HepG2 (cell line): Measurements from ENCODE around the gene DNAJC7. TPM values are rescaled to one million over a fixed set of nuclear protein-coding genes. Genes with fewer than 3 reads are reported as not detected.

Experiments used
- AKAP8 ChIP-seq: sonication (generic); formaldehyde crosslinking; IDR thresholded peaks from 2 replicates; pipeline ENCODE4 v1.5.1; 2020; ENCODE audit warnings: mild to moderate bottlenecking, missing genetic modification reagents
- EEA1 ChIP-seq: sonication (generic); formaldehyde crosslinking; IDR thresholded peaks from 2 replicates; pipeline ENCODE4 v1.5.1; 2020; ENCODE audit warnings: mild to moderate bottlenecking, missing genetic modification reagents, borderline replicate concordance
- FOXK1 ChIP-seq: sonication (generic); formaldehyde crosslinking; IDR thresholded peaks from 2 replicates; pipeline ENCODE4 v1.4.0; 2020; ENCODE audit warnings: low read depth, missing genetic modification reagents, borderline replicate concordance
- FOXP1 ChIP-seq, 2 experiments: fragments of 450-650 bp in 1 of 2; IDR thresholded peaks; 2 replicates each; pipeline ENCODE4 v1.6.1; 2017 to 2018; ENCODE audit warnings: antibody characterized with exemption in 1 of 2
- HOXA3 ChIP-seq: sonication (generic); formaldehyde crosslinking; IDR thresholded peaks from 2 replicates; pipeline ENCODE4 v1.5.0; 2020; ENCODE audit warnings: missing genetic modification reagents
- HOXA7 ChIP-seq: sonication (generic); formaldehyde crosslinking; IDR thresholded peaks from 2 replicates; pipeline ENCODE4 v1.8.1; 2022; ENCODE audit warnings: mild to moderate bottlenecking, missing genetic modification reagents, moderate library complexity
- RELA ChIP-seq: sonication (generic); formaldehyde crosslinking; IDR thresholded peaks from 2 replicates; pipeline ENCODE4 v1.4.0; 2020; ENCODE audit warnings: missing genetic modification reagents
- RXRB ChIP-seq: IDR thresholded peaks from 2 replicates; pipeline ENCODE4 v1.6.1; 2016; ENCODE audit warnings: borderline replicate concordance, missing genetic modification reagents, missing compliant biosample characterization
- SNRNP70 ChIP-seq: fragments of 200-400 bp; formaldehyde crosslinking; IDR thresholded peaks from 2 replicates; pipeline ENCODE4 v1.6.1; 2017; ENCODE audit warnings: mild to moderate bottlenecking, low read depth, low read length, moderate library complexity
- TBX2 ChIP-seq: sonication (generic); formaldehyde crosslinking; IDR thresholded peaks from 2 replicates; pipeline ENCODE4 v1.5.0; 2020; ENCODE audit warnings: missing genetic modification reagents, mild to moderate bottlenecking, borderline replicate concordance
- YEATS2 ChIP-seq: sonication (generic); formaldehyde crosslinking; IDR thresholded peaks from 2 replicates; pipeline ENCODE4 v1.4.0; 2020; ENCODE audit warnings: missing genetic modification reagents, borderline replicate concordance
- ZBTB43 ChIP-seq: sonication (generic); formaldehyde crosslinking; conservative IDR thresholded peaks from 2 replicates; pipeline ENCODE4 v1.4.0; 2020; ENCODE audit warnings: missing genetic modification reagents
- ZEB1 ChIP-seq: IDR thresholded peaks from 2 replicates; pipeline ENCODE4 v1.6.1; 2012; ENCODE audit warnings: mild to moderate bottlenecking, low read depth, inconsistent platforms; ENCODE audit not compliant: insufficient replicate concordance
- ZNF17 ChIP-seq: sonication (generic); formaldehyde crosslinking; IDR thresholded peaks from 2 replicates; pipeline ENCODE4 v1.5.0; 2020; ENCODE audit warnings: mild to moderate bottlenecking, missing genetic modification reagents
- ZNF20 ChIP-seq: sonication (generic); formaldehyde crosslinking; IDR thresholded peaks from 2 replicates; pipeline ENCODE4 v1.4.0; 2020; ENCODE audit warnings: mild to moderate bottlenecking, moderate library complexity, missing genetic modification reagents
- ZNF235 ChIP-seq: sonication (generic); formaldehyde crosslinking; IDR thresholded peaks from 2 replicates; pipeline ENCODE4 v1.8.1; 2023; ENCODE audit warnings: mild to moderate bottlenecking, missing genetic modification reagents, borderline replicate concordance
- ZNF367 ChIP-seq: sonication (generic); formaldehyde crosslinking; IDR thresholded peaks from 2 replicates; pipeline ENCODE4 v1.4.0; 2020; ENCODE audit warnings: missing genetic modification reagents, borderline replicate concordance
- ZNF678 ChIP-seq: sonication (generic); formaldehyde crosslinking; IDR thresholded peaks from 2 replicates; pipeline ENCODE4 v1.4.0; 2020; ENCODE audit warnings: mild to moderate bottlenecking, missing genetic modification reagents
- ZNF761 ChIP-seq: sonication (generic); formaldehyde crosslinking; conservative IDR thresholded peaks from 2 replicates; pipeline ENCODE4 v1.4.0; 2020; ENCODE audit warnings: mild to moderate bottlenecking, missing genetic modification reagents
- ZNF768 ChIP-seq: sonication (generic); formaldehyde crosslinking; IDR thresholded peaks from 2 replicates; pipeline ENCODE4 v1.4.0; 2020; ENCODE audit warnings: missing genetic modification reagents
- ZNF839 ChIP-seq: sonication (generic); formaldehyde crosslinking; IDR thresholded peaks from 2 replicates; pipeline ENCODE4 v1.4.0; 2020; ENCODE audit warnings: missing genetic modification reagents, mild to moderate bottlenecking, borderline replicate concordance
- polyA plus RNA-seq, 8 experiments: library from polyadenylated mRNA; depleted of rRNA in 3 of 8; stranded (reverse) in 7 of 8; unstranded in 1 of 8; fragments of >200 nt; fragmentation: Illumina TruSeq in 4 of 8; extraction: Trizol in 4 of 8; gene quantifications; 2 replicates each; pipeline versions ENCODE4 v1.2.1 to v1.2.3, GENCODE V29; 2011 to 2016; ENCODE audit warnings: low read depth in 4 of 8, missing spikeins in 1 of 8, mixed read lengths in 1 of 8; ENCODE audit not compliant: insufficient read depth in 1 of 8
- total RNA-seq, 5 experiments: library from RNA; depleted of rRNA; stranded (reverse); fragments of >200 nt; fragmentation: Illumina TruSeq; extraction: Trizol; gene quantifications; 2 replicates each; pipeline ENCODE4 v1.2.3, GENCODE V29; 2016; ENCODE audit warnings: low read depth in 1 of 5
- TF ChIP-seq, protein P1 (sequence below): conservative IDR thresholded peaks from 2 replicates; pipeline ENCODE4 v1.6.1; 2018; ENCODE audit warnings: missing genetic modification reagents
- TF ChIP-seq, protein P2 (sequence below): sonication (generic); formaldehyde crosslinking; IDR thresholded peaks from 2 replicates; pipeline ENCODE4 v1.8.0; 2022; ENCODE audit warnings: mild to moderate bottlenecking, missing genetic modification reagents
- TF ChIP-seq, protein P3 (sequence below): sonication (generic); formaldehyde crosslinking; IDR thresholded peaks from 2 replicates; pipeline ENCODE4 v1.9.0; 2021; ENCODE audit warnings: missing genetic modification reagents, borderline replicate concordance

The DNAJC7 gene
- total and polyA plus RNA-seq, 2 of the 13 experiments (the other 11 are each of a cell fraction or from before 2014, with no cell fraction given): 47.7 to 132 TPM

DNA sequence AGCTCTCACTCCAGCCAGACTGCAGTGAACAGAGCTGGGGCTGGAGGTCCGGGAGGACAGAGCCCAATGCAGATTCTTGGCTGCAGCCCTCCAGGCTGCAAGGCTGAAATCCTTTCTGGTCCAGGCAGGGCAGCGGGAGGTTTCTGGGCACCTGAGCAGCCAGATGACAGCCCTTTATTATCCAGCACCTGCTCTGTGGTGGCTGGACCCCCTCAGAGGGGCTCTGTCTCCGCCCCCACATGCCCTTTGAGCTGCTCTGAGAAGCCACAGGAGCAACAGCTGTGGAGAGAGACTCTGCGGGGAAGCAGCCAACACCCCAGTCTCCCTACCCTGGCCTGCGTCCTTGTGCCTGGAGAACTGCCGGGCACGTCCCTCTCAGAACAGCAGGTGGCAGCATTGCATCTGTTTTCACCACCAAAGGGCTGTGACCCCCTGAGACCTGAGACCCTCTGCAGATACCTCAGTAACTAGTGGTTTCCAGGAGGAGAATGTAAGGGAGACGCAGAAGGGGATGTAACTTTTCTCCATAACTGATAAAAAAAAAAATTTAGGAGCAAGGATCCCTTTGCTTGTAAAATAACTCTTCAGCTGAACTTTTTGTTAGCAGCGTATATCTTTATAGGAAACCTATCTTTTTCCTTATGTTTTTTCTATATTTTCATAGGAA is 54.3 kb downstream of the DNAJC7 start (continued):
- TF ChIP-seq, protein P1, sequence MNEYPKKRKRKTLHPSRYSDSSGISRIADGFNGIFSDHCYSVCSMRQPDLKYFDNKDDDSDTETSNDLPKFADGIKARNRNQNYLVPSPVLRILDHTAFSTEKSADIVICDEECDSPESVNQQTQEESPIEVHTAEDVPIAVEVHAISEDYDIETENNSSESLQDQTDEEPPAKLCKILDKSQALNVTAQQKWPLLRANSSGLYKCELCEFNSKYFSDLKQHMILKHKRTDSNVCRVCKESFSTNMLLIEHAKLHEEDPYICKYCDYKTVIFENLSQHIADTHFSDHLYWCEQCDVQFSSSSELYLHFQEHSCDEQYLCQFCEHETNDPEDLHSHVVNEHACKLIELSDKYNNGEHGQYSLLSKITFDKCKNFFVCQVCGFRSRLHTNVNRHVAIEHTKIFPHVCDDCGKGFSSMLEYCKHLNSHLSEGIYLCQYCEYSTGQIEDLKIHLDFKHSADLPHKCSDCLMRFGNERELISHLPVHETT (CRISPR knock-in tag): no peak
- TF ChIP-seq AKAP8 (CRISPR knock-in tag) (no peak), ZNF235 (CRISPR knock-in tag) (no peak), FOXK1 (peak; percentile 36; the same call in 1 of the 2 replicates), HOXA7 (CRISPR knock-in tag) (no peak), ZBTB43 (CRISPR knock-in tag) (no peak), ZNF768 (CRISPR knock-in tag) (no peak), ZNF839 (no peak), YEATS2 (CRISPR knock-in tag) (no peak), RXRB (peak; percentile 57; the same call in 1 of the 2 replicates), HOXA3 (CRISPR knock-in tag) (peak; percentile 32; the same call in 1 of the 2 replicates), EEA1 (CRISPR knock-in tag) (no peak), ZNF20 (no peak), TBX2 (CRISPR knock-in tag) (peak; percentile 53; the same call in 1 of the 2 replicates), ZNF367 (no peak), ZNF761 (no peak), FOXP1 (IDR thresholded peaks at IDR 0.05) (no peak), FOXP1 (CRISPR knock-in tag; IDR thresholded peaks at IDR 0.05) (no peak), ZNF17 (CRISPR knock-in tag) (no peak), ZNF678 (CRISPR knock-in tag) (no peak), RELA (CRISPR knock-in tag) (no peak), SNRNP70 (no peak), ZEB1 (no peak)
- TF ChIP-seq, protein P2, sequence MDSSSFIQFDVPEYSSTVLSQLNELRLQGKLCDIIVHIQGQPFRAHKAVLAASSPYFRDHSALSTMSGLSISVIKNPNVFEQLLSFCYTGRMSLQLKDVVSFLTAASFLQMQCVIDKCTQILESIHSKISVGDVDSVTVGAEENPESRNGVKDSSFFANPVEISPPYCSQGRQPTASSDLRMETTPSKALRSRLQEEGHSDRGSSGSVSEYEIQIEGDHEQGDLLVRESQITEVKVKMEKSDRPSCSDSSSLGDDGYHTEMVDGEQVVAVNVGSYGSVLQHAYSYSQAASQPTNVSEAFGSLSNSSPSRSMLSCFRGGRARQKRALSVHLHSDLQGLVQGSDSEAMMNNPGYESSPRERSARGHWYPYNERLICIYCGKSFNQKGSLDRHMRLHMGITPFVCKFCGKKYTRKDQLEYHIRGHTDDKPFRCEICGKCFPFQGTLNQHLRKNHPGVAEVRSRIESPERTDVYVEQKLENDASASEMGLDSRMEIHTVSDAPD (CRISPR knock-in tag): no peak
- TF ChIP-seq, protein P3, sequence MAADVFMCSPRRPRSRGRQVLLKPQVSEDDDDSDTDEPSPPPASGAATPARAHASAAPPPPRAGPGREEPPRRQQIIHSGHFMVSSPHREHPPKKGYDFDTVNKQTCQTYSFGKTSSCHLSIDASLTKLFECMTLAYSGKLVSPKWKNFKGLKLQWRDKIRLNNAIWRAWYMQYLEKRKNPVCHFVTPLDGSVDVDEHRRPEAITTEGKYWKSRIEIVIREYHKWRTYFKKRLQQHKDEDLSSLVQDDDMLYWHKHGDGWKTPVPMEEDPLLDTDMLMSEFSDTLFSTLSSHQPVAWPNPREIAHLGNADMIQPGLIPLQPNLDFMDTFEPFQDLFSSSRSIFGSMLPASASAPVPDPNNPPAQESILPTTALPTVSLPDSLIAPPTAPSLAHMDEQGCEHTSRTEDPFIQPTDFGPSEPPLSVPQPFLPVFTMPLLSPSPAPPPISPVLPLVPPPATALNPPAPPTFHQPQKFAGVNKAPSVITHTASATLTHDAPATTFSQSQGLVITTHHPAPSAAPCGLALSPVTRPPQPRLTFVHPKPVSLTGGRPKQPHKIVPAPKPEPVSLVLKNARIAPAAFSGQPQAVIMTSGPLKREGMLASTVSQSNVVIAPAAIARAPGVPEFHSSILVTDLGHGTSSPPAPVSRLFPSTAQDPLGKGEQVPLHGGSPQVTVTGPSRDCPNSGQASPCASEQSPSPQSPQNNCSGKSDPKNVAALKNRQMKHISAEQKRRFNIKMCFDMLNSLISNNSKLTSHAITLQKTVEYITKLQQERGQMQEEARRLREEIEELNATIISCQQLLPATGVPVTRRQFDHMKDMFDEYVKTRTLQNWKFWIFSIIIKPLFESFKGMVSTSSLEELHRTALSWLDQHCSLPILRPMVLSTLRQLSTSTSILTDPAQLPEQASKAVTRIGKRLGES (CRISPR knock-in tag): no peak
